ENCODE results near the gene ACAP3. TPM values are rescaled to one million over a fixed set of nuclear protein-coding genes. Genes with fewer than 3 reads are reported as not detected.

ACAP3 gene
- total RNA-seq, 1 donor from 2014 or later, result 49.7 TPM

- H3K4me3 ChIP-seq, result peak overlapping the region; percentile 81
- DNase-seq, result peak; percentile 75
- intact Hi-C loops (cut with micrococcal nuclease), result no loop called here
- H3K36me3 ChIP-seq, result peaks cover 9% of the 10 kb centered on the region
- peaks cover 61% of the 10 kb centered on the region for H3K4me1 ChIP-seq
- H3K27ac ChIP-seq (replicated peaks), result peak overlapping the region; percentile 99
- no peak for TF ChIP-seq CTCF (IDR thresholded peaks at IDR 0.05; ENCODE audit: borderline replicate concordance)
- H3K9me3 ChIP-seq (replicated peaks), result no peaks in the 10 kb centered on the region
- H3K27me3 ChIP-seq (ENCODE audit: low read depth), result no peaks in the 10 kb centered on the region
Observed at GRCh38 chr1:1305300-1306069, 2.2 kb downstream of the ACAP3 start.

- peaks cover 57% of the 10 kb centered on the region for H3K4me1 ChIP-seq
- no peaks in the 10 kb centered on the region for H3K9me3 ChIP-seq (replicated peaks)
- DNase-seq, result peak; percentile 80
- H3K27me3 ChIP-seq (ENCODE audit: low read depth), result no peaks in the 10 kb centered on the region
- TF ChIP-seq CTCF (IDR thresholded peaks at IDR 0.05; ENCODE audit: borderline replicate concordance), result no peak
- intact Hi-C loops (cut with micrococcal nuclease), result no loop called here
- H3K36me3 ChIP-seq, result peaks cover under 1% of the 10 kb centered on the region
- peak overlapping the region; percentile 81 for H3K4me3 ChIP-seq
- peak overlapping the region; percentile 99 for H3K27ac ChIP-seq (replicated peaks)
Observed at GRCh38 chr1:1304331-1305299, 3.1 kb downstream of the ACAP3 start.

- intact Hi-C loops (cut with micrococcal nuclease), result no loop called here
- Histone ChIP-seq H3K27me3 (ENCODE audit: low read depth) (no peaks in the 10 kb centered on the region), H3K4me3 (peak overlapping the region; percentile 81), H3K27ac (replicated peaks) (peak overlapping the region; percentile 99), H3K4me1 (peaks cover 53% of the 10 kb centered on the region), H3K9me3 (replicated peaks) (no peaks in the 10 kb centered on the region), H3K36me3 (no peaks in the 10 kb centered on the region)
- no peak for TF ChIP-seq CTCF (IDR thresholded peaks at IDR 0.05; ENCODE audit: borderline replicate concordance)
- DNase-seq, result no peak
Observed at GRCh38 chr1:1303736-1304135, 4.0 kb downstream of the ACAP3 start.

GRCh38 chr1:1302951-1303509 is 4.7 kb downstream of the ACAP3 start:
- H3K9me3 ChIP-seq (replicated peaks), result no peaks in the 10 kb centered on the region
- H3K27ac ChIP-seq (replicated peaks), result no peak overlapping the region
- no peak for TF ChIP-seq CTCF (IDR thresholded peaks at IDR 0.05; ENCODE audit: borderline replicate concordance)
- peaks cover 50% of the 10 kb centered on the region for H3K4me1 ChIP-seq
- peaks cover under 1% of the 10 kb centered on the region for H3K36me3 ChIP-seq
- no peak overlapping the region for H3K4me3 ChIP-seq
- no peak for DNase-seq
- intact Hi-C loops (cut with micrococcal nuclease), result no loop called here
- H3K27me3 ChIP-seq (ENCODE audit: low read depth), result no peaks in the 10 kb centered on the region

- H3K36me3 ChIP-seq, result peaks cover 6% of the 10 kb centered on the region
- no peak for DNase-seq
- H3K4me3 ChIP-seq, result no peak overlapping the region
- no peaks in the 10 kb centered on the region for H3K9me3 ChIP-seq (replicated peaks)
- H3K27me3 ChIP-seq (ENCODE audit: low read depth), result no peaks in the 10 kb centered on the region
- no peak overlapping the region for H3K27ac ChIP-seq (replicated peaks)
- TF ChIP-seq CTCF (IDR thresholded peaks at IDR 0.05; ENCODE audit: borderline replicate concordance), result peak; percentile 46
- intact Hi-C loops (cut with micrococcal nuclease), result no loop called here
- peaks cover 45% of the 10 kb centered on the region for H3K4me1 ChIP-seq
Observed at GRCh38 chr1:1302006-1302430, 5.7 kb downstream of the ACAP3 start.

Measured in left ventricle myocardium inferior (tissue), 1 donor.